MM.1S (cell line): ENCODE data around the gene FAF1.

Experiments used
- EZH2 ChIP-seq: fragments of 300-600 bp; sonication (generic); optimal IDR thresholded peaks from 2 replicates; pipeline ENCODE3; 2017; ENCODE audit warnings: low read depth, mild to moderate bottlenecking, antibody characterized with exemption, low read length, mixed read lengths
- TF ChIP-seq, protein P1 (sequence below): fragments of 300-600 bp; sonication (generic); IDR thresholded peaks from 2 replicates; pipeline ENCODE4 v1.5.1; 2016; ENCODE audit warnings: antibody characterized with exemption, low read length, mixed read lengths

- TF ChIP-seq, protein P1, sequence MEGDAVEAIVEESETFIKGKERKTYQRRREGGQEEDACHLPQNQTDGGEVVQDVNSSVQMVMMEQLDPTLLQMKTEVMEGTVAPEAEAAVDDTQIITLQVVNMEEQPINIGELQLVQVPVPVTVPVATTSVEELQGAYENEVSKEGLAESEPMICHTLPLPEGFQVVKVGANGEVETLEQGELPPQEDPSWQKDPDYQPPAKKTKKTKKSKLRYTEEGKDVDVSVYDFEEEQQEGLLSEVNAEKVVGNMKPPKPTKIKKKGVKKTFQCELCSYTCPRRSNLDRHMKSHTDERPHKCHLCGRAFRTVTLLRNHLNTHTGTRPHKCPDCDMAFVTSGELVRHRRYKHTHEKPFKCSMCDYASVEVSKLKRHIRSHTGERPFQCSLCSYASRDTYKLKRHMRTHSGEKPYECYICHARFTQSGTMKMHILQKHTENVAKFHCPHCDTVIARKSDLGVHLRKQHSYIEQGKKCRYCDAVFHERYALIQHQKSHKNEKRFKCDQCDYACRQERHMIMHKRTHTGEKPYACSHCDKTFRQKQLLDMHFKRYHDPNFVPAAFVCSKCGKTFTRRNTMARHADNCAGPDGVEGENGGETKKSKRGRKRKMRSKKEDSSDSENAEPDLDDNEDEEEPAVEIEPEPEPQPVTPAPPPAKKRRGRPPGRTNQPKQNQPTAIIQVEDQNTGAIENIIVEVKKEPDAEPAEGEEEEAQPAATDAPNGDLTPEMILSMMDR, result no peak
- TF ChIP-seq EZH2, result no peak
Observed at GRCh38 chr1:50393522-50394120, 566.4 kb downstream of the FAF1 start.
